Lung microvascular endothelial cell (primary cell): ENCODE measurements around the gene TFEB. TPM values are rescaled to one million over a fixed set of nuclear protein-coding genes. Genes with fewer than 3 reads are reported as not detected.
A peak's percentile ranks its signal among the peaks of the same experiment; 100 is the strongest.

Experiments
- DNase-seq, 2 donors: peaks; one replicate each; pipeline versions ENCODE4 v3.0.0 to v3.0.0-alpha.2; 2010; ENCODE audit warnings: low read depth in 2 of 2
- total RNA-seq: library from RNA; depleted of rRNA; stranded (reverse); fragments of >200 nt; gene quantifications from 2 replicates; pipeline ENCODE4 v1.2.1, GENCODE V29; 2014

The TFEB gene
- total RNA-seq, 1 donor from 2014 or later: 6.0 TPM

DNA sequence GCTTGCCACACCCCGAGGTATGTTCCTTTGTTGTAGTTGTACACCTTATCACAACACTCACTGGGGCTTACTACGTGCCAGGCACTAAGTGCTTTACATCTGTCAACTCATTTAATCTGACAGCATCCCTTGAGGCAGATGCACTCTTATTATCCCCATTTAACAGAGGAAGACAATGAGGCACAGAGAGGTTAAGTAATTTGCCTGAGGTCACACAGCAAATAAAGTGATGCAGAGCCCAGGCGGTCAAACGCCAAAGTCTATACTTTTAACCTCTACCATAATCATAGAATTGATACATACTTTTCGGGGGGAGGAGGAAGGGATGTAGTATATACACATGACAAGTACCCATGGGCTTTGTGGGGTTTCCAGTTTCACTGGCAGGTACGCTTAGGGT, 59.4 kb downstream of the TFEB start:
- DNase-seq: no peak

DNA sequence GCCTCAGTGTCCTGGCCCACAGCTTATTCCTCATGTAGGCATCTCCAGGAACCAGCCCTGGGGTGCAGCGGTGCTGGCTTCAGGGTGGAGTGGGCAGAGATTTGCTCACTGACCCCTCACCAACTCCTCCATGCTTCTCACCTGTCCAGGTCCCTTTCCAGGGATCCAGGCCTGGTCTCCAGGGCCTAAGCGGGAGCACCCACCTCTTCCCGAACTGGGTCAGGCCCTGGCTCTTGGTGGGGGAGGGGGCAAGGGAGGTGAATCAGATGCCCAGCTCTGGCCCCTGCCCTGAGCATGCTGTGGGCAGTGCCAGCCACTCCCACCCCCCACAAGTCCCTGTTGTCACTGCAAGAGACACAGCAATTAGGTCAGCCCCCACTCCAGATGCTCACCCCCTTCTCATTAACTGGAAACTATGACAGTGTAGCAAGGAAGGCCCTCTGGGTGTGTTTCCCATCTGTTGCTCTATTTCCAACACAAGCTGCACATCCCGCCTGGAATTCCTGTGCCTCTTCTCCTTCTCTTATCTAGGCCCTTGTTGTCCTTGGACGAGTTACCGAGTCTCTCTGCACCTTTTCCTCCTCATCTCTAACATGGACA, 60.1 kb downstream of the TFEB start:
- DNase-seq: no peak

DNA sequence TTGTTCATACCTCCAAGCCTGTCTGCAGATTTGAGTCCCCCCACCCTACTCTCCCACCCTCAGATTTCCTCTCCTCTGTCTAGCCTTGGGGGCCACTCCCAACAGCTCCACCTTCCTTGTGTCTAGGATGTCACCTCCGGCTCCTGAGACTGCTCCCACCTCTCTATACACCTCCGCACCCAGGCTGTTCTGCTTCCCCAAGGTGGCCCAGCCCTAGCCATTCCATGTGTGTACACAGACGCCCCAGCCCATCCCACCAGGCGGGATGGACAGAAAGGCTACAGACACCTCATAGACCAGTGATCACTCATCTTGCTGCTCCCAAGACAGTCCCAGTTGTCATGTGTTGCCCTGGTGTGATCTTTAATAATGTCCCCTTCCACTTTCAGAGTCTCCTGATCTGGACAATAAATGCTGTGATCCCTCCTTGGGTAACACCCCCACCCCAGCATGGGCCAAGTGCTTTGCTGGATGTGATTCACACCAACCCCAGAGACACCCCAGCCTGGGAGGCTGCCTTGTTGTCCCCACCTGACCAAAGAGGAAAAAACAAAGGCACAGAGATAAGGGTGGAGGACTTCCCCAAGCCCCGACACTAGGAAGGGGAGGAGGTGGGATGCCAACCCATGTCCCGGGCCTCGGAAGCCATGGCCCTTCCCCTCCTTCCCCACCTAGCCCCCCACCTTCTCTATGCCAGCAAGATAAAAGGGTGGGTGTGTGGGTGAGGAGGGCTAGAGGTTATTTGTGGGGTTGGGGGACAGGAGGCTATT, 61.0 kb downstream of the TFEB start:
- DNase-seq: no peak

DNA sequence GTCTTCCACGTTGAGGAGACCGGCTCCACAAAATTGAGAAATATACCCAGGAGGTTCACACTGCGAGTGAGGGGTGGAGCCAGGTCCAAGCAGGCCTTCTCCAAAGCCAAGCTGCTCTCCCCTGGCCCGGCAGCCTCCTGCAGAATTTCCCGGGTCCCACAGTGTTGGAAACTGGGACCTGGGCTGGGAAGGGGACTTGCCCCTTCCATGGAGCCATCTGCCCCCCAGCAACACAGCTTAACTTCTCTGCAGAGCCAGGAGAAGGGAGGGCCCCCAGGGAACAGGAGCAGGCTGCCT, 61.8 kb downstream of the TFEB start:
- no peak for DNase-seq

DNA sequence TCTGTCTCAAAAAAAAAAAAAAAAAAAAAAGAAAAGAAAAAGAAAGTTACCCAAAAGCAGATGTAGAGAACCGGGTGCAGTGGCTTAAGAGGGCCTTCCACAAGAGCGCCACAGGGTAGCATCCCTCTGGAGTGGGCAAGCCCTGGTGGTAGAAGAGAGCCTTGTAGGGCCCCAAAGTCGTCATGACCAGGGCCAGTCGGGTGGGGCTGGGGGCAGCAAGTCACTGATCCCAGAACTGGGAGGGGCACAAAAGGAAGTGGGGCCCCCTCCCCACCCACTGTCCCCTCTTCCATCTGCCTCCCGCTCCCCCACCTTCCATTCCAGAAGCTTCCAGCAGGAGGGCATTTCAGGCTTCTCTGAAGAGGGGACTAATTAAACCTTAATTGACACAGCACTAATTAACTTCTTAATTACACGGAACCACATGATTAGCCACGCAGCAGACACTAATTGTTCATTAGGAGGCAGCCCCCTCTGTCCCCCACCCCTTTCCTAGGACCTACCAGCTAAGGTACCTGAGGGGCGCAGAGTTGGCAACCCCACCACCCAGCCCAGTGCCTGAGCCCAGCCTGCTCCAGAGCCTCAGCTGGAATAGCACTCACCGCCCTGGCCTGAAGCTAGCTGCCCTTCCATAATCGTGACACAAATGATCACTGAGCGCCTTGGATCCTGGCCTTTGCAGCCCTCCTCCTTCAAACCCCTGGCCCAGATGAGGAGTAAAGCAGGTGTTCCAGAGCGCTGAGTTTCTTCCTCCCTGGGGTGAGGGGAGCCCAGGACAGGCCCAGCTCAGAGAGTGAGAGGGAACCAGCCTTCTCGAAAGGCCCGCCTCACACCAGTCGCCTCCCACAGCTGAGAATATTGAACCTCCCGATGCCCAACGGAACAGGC, 62.3 kb downstream of the TFEB start:
- no peak for DNase-seq

DNA sequence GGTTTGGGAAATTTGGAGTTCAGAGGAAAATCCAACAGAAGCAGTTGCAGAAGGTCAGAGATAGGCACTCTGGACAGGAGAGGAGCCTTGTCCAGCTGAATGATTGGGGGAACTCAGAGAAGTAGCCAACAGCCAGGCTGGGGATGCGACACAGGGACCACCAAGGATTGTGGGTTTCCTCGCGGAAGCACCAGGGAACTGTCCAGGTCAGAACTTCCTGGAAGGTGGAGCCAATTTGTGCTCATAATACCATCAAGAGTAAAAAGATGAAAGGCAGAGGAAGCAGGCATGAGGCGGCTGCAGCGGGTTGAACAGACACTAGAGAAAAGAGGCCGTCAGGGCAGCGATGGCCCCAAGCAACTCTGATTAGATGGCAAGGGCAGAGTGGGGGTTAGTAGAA, 63.4 kb downstream of the TFEB start:
- no peak for DNase-seq

GRCh38 chr6:41671376-41671775, 64.0 kb downstream of the TFEB start:
- DNase-seq: no peak

DNA sequence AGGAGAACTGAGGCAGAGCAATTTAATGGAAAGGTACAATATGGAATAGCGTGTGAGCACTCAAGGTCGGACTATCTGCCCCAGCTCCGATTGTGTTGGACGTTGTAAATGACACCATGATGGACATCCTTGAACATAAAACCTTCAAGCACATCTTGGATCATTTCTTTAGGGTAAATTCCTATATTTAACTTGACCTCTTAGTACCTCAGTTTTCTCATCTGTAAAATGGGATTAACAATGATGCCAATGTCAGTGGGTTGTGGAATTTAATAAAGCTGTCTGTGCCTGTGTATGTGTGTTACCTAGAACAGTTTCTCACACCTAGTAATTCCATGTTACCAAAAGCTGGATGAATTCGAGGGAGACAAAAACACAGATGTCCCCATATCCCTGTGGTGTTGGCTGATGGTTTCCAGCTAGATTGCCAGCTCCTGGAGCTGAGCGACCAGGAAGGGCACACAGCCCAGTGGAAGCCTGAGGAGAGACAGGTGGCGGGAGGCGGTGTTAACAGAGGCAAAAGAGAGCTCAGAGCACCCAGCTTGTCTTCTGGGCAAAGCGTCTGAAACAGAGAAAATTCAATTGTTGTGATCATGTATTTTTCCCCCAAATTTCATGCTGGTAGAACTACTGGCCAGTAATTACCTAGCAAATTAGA, 64.6 kb downstream of the TFEB start:
- no peak for DNase-seq

DNA sequence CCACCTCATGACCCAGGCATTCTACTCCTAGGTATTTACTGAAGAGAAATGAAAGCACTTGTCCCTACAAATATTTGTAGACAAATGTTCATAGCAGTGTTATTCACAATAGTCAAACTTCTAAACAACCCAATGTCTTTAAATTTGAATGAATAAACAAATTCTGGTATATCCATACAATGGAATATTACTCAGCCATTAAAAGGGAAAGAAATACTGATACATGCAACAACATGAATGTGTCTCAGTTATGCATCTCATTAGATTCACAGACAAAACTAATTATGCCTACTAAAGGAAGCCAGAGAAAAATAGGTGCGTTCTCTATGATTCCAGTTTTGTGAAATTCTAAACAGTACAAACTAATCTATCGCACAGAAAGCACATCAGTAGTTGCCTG, 66.4 kb downstream of the TFEB start:
- no peak for DNase-seq

DNA sequence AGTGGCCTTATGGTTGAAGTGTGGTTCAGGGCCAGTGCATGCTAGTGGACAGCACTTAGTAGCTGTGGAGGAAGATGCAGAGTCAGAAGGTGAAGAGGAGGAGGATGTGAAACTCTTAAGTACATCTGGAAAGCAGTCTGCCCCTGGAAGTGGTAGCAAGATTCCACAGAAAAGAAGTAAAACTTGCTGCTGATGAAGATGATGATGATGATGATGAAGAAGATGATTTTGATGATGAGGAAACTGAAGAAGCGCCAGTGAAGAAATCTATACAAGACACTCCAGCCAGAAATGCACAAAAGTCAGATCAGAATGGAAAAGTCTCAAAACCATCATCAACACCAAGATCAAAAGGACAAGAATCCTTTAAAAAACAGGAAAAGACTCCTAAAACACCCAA, 68.2 kb downstream of the TFEB start:
- no peak for DNase-seq

DNA sequence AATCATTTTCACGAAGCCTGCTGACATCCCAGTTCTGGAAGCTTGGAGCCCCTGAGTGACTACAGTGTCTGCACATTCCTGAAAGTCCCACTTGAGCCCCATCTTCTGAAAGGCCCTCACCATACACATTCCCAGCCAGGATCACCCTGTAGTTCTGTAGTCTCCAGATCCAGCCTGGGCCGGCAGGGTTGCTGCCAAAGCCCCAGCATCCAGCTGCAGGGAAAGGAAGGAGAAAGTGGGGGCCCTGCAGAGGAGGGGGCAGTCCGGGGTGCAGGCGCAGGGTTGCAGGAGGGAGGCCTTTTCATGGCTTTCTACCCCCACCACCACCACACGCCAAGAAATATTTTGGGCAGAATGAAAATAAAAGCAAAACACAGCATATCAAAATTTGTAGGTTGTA, 71.1 kb downstream of the TFEB start:
- no peak for DNase-seq

DNA sequence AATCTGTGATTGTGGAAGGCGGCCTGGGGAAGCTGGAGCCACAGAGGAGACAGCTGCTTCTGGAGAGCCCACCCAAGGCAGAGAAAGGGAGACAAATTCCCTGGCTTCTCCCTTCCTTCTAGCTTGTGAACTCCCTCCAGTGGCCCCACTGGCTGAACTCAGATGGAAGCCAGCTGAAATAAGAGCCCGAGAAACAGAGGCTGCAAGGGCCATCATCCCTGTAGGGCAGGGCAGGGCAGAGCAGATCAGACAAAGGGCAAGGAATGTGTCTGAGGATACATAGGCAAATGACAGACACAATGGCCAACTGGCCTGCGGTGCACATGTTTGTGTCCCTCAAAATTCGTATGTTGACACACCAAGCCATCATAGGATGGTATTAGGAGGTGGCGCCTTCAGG, 71.8 kb downstream of the TFEB start:
- DNase-seq: no peak

DNA sequence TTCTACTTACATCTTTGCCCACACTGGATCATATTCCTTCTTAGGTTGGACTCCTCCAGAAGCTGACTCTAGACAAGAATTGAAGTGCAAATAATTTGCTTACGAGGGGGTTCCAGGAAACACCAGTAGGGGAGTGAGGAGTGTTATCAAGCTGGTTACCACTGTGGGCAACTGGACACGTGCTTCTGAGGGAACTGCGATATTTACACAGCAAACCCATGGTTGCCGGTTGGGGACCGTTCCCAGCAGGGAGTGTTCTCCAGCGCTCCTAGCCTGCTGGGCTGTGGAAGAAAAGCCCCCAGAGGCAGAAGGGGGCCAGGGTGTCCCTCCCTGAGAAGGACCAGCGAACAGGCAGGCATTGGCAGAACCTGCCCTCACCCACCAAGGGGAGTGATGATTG, 75.5 kb downstream of the TFEB start:
- no peak for DNase-seq

GRCh38 chr6:41658636-41659035, 76.8 kb downstream of the TFEB start:
- DNase-seq: no peak

DNA sequence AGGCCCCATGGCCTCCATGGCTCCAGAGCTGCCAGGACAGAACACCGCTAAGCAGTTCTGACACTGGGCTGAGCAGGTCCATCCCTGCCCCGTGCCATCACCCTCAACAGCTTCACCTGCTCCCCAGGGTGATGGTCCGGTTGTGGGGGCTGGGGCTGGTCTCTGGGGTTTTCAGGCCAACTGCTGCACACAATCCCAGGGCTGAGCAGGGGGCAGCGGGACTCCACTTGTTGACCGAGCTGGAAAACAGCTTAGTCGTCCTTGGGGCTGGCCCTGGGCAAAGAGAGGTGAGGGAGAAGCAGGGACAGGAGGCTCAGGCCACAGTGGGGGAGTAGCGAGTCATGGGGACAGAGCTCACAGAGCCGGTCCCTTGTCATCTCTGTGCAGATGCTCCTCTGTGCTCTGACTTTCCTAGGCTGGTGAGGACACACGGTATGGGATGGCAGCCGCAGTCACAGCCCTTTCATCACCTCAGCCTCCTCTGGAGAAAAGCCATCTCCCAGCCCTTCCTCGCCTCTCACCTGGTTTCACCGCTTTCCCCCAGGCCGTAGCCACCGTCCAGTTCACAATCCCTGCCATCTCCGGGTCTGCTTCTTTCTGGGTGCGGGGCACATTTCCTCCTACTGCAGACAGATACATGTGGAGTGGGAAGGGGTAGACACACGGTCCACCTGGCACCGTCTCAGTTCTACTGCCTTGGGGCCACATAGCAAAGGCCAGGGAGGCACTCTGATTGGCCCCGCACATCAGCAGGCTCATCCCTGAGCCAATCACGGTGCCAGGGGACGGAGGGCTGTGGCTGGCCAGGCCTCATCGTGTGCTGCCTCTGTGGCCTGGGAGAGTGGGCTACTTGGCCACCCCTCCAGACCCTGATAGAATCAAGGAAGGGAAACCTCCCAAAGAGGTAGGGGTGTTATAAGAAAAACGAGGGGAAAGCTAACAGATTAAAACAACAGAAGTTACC, 78.0 kb downstream of the TFEB start:
- no peak for DNase-seq

DNA sequence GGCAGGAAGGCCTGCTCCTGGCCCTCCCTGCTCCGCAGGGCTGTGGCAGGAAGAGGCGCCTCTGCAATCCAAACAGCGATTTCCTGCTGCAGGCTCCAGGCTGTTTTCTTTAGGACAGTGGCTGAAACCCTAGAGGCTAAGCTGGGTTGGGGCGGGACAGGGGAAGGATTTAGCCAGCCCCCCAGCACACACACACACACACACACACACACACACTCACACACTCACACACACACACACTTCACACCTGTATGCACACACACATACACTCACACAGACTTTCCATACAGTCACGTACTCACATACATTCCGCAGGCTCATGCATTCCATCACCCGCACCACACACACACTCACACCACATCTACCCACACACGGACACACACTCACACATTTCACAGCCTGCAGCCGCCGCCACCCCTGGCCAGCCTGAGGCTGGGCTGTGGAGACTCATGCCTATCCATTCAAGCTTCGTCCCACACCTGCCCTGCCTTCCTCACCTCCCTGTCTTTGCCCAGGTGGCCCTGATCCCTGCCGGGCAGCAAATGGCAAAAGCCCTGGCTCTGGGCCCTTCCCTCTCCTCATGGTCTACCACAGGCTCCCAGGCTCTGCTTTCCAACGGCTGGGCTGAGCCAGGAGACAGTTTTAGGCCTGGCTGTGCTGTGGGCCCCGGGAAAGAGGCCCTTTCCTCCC, 79.3 kb downstream of the TFEB start:
- peak; percentile 65 to 85 for DNase-seq

GRCh38 chr6:41655646-41656001, 79.8 kb downstream of the TFEB start:
- no peak for DNase-seq

- DNase-seq: no peak
These were observed 80.2 kb downstream of the TFEB start for GRCh38 chr6:41655176-41655575.

- DNase-seq: no peak
These were observed 80.7 kb downstream of the TFEB start for GRCh38 chr6:41654698-41655151.

DNA sequence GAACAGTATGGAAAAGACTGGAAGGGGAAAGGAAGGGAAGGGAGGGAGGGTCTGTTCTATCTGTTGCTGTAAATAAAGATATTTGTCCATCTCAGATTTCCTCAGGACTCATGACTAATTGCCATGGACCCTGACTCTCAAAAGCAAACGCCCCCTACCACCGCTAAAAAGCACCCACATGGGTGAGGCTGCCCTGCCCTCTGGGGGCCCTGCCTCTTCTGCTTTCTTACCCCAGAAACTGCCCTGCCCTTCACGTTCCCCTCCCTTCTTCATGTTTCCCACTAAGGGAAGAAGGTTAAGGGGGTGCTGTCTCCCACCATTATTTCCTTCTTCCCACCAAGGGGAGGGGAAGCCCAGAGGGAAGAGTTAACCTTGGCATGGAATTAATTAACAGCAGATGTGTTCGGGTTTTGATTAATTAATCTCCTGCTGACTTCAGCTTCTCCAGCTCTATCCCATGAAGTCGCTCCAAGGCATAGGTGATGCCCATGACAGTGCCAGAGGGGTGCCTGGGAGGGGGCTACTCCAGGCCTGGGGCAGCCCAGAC, 81.2 kb downstream of the TFEB start:
- no peak for DNase-seq
